ENCODE measurements around the gene ST6GALNAC2.
A peak's percentile ranks its signal among the peaks of the same experiment; 100 is the strongest.

ST6GALNAC2 gene

DNA sequence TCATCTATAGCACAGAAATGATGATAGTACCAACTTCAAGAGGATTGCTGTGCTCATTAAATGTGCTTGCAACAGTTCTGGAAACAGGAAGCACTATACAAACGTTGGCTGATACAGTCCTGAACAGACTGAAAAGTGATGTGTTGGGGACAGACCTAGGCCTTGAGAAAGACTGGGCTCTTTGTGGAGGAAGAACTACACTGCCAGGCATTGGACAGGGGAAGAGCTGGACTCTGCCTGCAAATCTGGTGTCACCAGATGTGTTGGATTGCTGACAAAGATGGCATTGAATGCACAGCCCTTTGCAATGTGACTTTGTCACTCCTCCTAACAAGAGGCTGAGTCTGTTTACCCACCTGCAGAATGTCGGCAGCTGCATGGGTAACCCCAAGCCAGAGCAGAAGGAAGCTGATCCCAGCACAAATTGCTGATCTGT lies 12.4 kb upstream of the ST6GALNAC2 start:
- TF ChIP-seq, protein P1, sequence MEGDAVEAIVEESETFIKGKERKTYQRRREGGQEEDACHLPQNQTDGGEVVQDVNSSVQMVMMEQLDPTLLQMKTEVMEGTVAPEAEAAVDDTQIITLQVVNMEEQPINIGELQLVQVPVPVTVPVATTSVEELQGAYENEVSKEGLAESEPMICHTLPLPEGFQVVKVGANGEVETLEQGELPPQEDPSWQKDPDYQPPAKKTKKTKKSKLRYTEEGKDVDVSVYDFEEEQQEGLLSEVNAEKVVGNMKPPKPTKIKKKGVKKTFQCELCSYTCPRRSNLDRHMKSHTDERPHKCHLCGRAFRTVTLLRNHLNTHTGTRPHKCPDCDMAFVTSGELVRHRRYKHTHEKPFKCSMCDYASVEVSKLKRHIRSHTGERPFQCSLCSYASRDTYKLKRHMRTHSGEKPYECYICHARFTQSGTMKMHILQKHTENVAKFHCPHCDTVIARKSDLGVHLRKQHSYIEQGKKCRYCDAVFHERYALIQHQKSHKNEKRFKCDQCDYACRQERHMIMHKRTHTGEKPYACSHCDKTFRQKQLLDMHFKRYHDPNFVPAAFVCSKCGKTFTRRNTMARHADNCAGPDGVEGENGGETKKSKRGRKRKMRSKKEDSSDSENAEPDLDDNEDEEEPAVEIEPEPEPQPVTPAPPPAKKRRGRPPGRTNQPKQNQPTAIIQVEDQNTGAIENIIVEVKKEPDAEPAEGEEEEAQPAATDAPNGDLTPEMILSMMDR (IDR thresholded peaks at IDR 0.05; ENCODE audit: borderline replicate concordance, control extremely low read depth, extremely low read depth, insufficient read depth, missing control alignments) = no peak
- DNase-seq (ENCODE audit: low spot score) = no peak
- in situ Hi-C loops (cut with MboI; ENCODE audit: low sequenced_read_pairs, unreplicated experiment) = no loop called here

DNA sequence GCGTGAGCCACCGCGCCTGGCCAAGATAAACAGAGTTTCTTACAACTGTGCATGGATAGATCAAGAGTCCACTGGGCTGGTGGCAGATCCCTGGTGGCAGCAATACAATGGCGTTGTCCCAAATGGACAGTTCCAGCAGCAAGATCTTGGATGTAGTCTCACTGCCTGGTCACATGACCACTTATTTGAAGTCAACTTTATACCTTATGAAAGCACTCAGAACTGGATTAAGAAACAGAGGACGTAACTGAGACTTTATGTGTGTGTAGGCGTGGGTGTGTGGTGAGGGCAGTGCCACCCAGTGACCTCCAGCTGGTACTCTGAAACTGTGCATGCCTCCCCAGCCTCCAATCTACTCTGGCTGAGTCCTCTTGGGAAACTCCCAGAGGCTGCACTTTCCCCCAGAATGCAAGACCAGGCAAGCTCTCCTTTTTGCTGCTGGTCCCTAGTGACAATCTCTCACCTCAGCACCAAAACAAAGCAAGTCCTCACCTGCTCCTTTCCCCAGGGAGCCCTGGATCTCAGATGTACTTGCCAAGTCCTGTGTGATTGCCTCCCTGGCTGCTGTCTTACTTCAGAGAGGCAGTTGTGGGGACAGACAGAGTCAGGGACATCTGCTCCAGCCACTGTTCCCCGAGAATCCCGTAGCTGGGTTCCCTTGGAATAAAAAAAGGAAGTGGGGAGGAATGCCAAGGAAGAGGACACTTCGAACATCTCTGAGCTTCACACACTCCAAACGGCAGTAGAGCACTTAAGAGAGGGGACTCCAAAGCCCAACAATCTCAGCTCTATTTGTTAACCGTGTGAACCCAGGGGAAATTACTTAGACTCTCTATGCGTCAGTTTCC lies 11.7 kb upstream of the ST6GALNAC2 start:
- peak; percentile 27 for DNase-seq (ENCODE audit: low spot score)
- TF ChIP-seq, protein P1 (IDR thresholded peaks at IDR 0.05; ENCODE audit: borderline replicate concordance, control extremely low read depth, extremely low read depth, insufficient read depth, missing control alignments) = no peak
- in situ Hi-C loops (cut with MboI; ENCODE audit: low sequenced_read_pairs, unreplicated experiment) = no loop called here

GRCh38 chr17:76594690-76595089 lies 9.0 kb upstream of the ST6GALNAC2 start:
- TF ChIP-seq, protein P1 (IDR thresholded peaks at IDR 0.05; ENCODE audit: borderline replicate concordance, control extremely low read depth, extremely low read depth, insufficient read depth, missing control alignments) = no peak
- in situ Hi-C loops (cut with MboI; ENCODE audit: low sequenced_read_pairs, unreplicated experiment) = no loop called here
- no peak for DNase-seq (ENCODE audit: low spot score)

DNA sequence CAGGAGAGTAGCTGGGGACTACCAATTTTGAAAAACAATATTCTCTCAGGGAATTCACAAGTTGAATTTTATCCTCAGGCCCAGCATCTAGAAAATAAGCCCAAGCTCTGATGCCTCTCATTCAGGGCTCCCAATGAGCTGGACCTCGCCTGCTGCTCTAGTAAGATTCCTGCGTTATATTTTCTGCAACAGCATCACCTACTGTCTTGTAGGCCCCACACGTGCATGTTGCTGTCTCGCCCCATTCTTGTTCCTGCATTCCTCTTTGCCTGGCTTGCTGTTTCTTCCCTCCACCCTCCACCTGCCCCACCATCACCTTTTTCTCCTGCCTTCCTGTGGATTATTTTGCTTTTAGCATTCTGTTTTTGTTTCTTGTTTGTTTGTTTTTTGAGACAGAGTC lies 8.3 kb upstream of the ST6GALNAC2 start:
- TF ChIP-seq, protein P1 (IDR thresholded peaks at IDR 0.05; ENCODE audit: borderline replicate concordance, control extremely low read depth, extremely low read depth, insufficient read depth, missing control alignments) = no peak
- DNase-seq (ENCODE audit: low spot score) = peak; percentile 20
- in situ Hi-C loops (cut with MboI; ENCODE audit: low sequenced_read_pairs, unreplicated experiment) = no loop called here

DNA sequence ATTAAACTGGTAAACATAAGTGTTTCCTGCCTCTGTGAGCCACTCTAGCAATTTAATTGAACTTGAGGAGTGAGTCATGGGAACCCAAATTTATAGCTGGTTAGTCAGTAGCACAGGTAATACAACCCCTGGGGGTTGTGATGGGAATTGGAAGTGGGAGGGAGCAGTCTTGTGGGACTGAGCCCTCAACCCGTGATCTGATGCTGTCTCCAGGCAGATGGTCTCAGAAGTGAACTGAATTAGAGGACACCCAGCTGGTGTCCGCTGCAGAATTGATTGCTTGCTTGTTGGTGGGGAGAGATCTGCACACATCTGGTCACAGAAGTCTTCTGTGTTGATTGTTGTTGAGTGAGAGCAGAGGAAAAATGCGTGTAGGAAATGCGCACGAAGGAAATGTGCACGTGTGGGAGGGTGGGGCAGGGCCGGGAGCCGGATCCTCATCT lies 7.7 kb upstream of the ST6GALNAC2 start:
- DNase-seq (ENCODE audit: low spot score) = no peak
- TF ChIP-seq, protein P1 (IDR thresholded peaks at IDR 0.05; ENCODE audit: borderline replicate concordance, control extremely low read depth, extremely low read depth, insufficient read depth, missing control alignments) = no peak
- in situ Hi-C loops (cut with MboI; ENCODE audit: low sequenced_read_pairs, unreplicated experiment) = no loop called here

GRCh38 chr17:76588182-76588581 lies 2.5 kb upstream of the ST6GALNAC2 start:
- in situ Hi-C loops (cut with MboI; ENCODE audit: low sequenced_read_pairs, unreplicated experiment) = no loop called here
- TF ChIP-seq, protein P1 (IDR thresholded peaks at IDR 0.05; ENCODE audit: borderline replicate concordance, control extremely low read depth, extremely low read depth, insufficient read depth, missing control alignments) = no peak
- peak; percentile 11 for DNase-seq (ENCODE audit: low spot score)

Measured in GM13976 (cell line).